Progenitor cell of endocrine pancreas (in vitro differentiated cells): ENCODE results near the gene ZNF532. TPM values are rescaled to one million over a fixed set of nuclear protein-coding genes. Genes with fewer than 3 reads are reported as not detected.
A peak's percentile ranks its signal among the peaks of the same experiment; 100 is the strongest.

Source experiments
- DNase-seq: peaks from one replicate; pipeline ENCODE4 v3.0.0; 2021; ENCODE audit warnings: low spot score; ENCODE audit not compliant: unreplicated experiment
- H3K27ac Mint-ChIP-seq: 2 replicates; pipeline ENCODE4 v1.8.0; 2021; ENCODE audit warnings: mild to moderate bottlenecking, moderate library complexity, mixed read lengths
- H3K27me3 Mint-ChIP-seq: 2 replicates; pipeline ENCODE4 v1.8.0; 2021; ENCODE audit warnings: mixed read lengths
- H3K36me3 Mint-ChIP-seq: 2 replicates; pipeline ENCODE4 v1.8.0; 2022; ENCODE audit warnings: mixed read lengths; ENCODE audit not compliant: insufficient read depth
- H3K4me1 Mint-ChIP-seq: 2 replicates; pipeline ENCODE4 v1.8.0; 2021; ENCODE audit warnings: low read depth, mixed read lengths
- H3K4me3 Mint-ChIP-seq: 2 replicates; pipeline ENCODE4 v1.8.0; 2021; ENCODE audit warnings: low read depth, mild to moderate bottlenecking, moderate library complexity, mixed read lengths
- H3K9me3 Mint-ChIP-seq: 2 replicates; pipeline ENCODE4 v1.8.0; 2021; ENCODE audit warnings: low read depth, mixed read lengths
- total RNA-seq: library from RNA; stranded (reverse); gene quantifications from 2 replicates; pipeline ENCODE4 v1.2.1, GENCODE V29; 2021
- TF ChIP-seq, protein P1 (sequence below): fragments of 200-600 bp; sonication (generic); IDR thresholded peaks from one replicate; pipeline ENCODE4 v1.5.0; 2021; ENCODE audit warnings: antibody characterized with exemption, mild to moderate bottlenecking; ENCODE audit not compliant: unreplicated experiment

The ZNF532 gene
- total RNA-seq, 1 donor from 2014 or later = 190 TPM

DNA sequence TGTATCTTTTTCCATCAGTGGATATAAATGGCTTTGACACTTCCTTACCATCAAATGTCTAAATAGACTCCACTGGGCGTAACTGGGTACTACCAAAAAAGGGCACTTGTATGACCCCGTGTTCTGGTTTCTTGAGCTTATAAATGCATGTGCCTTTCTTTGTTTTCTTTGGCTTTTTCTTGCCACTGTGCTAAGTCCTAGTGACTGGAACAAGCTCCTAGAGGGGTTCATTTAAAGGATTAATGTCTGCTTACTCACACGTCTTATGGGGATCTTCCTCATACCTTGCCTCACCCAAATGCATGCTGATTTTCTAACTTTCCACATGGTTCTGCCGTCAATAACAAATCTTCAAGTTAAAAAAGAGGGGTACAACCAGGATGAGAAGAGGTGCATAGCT is 19.8 kb upstream of the ZNF532 start:
- Mint-ChIP-seq H3K27ac (no peak overlapping the region), H3K36me3 (no peaks in the 10 kb centered on the region), H3K4me1 (peaks cover 9% of the 10 kb centered on the region), H3K9me3 (no peaks in the 10 kb centered on the region), H3K27me3 (peaks cover 18% of the 10 kb centered on the region), H3K4me3 (no peak overlapping the region)
- TF ChIP-seq, protein P1, sequence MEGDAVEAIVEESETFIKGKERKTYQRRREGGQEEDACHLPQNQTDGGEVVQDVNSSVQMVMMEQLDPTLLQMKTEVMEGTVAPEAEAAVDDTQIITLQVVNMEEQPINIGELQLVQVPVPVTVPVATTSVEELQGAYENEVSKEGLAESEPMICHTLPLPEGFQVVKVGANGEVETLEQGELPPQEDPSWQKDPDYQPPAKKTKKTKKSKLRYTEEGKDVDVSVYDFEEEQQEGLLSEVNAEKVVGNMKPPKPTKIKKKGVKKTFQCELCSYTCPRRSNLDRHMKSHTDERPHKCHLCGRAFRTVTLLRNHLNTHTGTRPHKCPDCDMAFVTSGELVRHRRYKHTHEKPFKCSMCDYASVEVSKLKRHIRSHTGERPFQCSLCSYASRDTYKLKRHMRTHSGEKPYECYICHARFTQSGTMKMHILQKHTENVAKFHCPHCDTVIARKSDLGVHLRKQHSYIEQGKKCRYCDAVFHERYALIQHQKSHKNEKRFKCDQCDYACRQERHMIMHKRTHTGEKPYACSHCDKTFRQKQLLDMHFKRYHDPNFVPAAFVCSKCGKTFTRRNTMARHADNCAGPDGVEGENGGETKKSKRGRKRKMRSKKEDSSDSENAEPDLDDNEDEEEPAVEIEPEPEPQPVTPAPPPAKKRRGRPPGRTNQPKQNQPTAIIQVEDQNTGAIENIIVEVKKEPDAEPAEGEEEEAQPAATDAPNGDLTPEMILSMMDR = no peak
- no peak for DNase-seq

DNA sequence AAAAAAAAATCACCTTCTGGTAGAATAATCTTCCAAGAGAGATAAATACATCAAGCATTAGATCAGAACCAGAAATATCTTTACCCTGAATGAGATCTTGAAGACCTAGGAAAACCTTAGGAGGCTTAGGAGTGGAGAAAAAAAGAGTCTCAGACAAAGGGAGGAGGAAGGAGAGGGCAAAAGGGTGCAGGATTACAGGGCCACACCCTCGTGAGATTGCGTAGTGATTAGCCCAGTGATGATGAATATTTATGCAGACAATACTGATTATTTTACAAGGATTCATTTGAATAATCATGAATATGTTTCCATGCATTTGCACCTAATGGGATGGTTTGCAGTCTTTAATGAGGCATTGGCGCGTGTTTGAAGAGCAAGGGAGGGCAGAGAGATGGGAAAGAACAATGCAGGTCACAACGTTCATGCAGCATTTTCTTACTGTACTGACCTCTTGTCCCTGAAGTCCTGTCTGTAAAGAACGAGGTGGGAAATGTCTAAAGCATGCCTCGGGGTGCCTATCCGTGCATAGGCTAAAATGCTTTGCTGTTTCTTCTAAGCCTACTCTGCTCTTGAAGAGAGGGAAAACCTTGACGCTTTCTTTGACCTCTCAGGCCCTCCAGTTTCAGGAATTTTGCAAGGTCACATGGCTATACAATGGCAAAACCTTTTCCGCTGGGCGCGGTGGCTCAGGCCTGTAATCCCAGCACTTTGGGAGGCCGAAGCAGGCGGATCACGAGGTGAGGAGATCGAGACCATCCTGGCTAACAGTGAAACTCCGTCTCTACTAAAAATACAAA is 18.6 kb upstream of the ZNF532 start:
- no peak for DNase-seq
- Mint-ChIP-seq H3K36me3 (no peaks in the 10 kb centered on the region), H3K4me1 (peaks cover 18% of the 10 kb centered on the region), H3K9me3 (no peaks in the 10 kb centered on the region), H3K4me3 (no peak overlapping the region), H3K27ac (no peak overlapping the region), H3K27me3 (peaks cover 14% of the 10 kb centered on the region)
- TF ChIP-seq, protein P1 = no peak

DNA sequence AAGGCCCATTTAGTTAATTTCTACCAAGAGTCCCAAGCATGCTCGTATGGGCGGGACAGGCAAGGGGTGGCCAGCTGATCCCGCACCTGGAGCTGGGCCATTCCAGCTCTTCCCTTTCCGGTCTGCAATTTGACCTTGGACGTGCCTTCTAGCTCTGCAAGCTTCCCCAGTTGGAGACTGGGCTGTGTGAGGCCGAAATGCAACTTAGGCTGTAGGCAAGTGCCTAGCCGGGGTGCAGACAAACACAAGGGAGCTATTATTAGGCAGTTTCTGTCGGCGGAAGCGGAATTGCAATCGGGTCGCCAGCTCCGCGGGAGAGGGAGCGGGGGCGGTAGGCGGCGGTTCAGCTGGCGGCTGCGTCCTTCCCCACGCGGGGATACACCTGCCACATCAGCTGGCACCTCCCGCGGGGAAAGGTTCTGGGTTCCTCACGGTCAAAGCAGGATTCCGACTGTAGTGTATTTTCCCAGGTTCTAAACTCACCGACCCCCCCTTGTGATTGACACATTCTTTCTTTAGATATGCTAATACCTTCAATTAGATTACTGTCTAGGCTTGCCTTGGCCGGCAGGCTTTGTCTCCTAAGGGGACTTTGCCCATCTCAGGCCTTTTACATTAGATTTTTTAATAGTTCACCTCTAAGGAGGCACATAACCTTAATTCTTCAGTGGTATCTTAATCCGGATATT is 17.1 kb upstream of the ZNF532 start:
- peak overlapping the region; percentile 73 for H3K4me3 Mint-ChIP-seq
- peak overlapping the region; percentile 90 for H3K27ac Mint-ChIP-seq
- DNase-seq = no peak
- no peaks in the 10 kb centered on the region for H3K9me3 Mint-ChIP-seq
- H3K4me1 Mint-ChIP-seq = peaks cover 24% of the 10 kb centered on the region
- TF ChIP-seq, protein P1 = no peak
- peaks cover 16% of the 10 kb centered on the region for H3K27me3 Mint-ChIP-seq
- H3K36me3 Mint-ChIP-seq = no peaks in the 10 kb centered on the region

DNA sequence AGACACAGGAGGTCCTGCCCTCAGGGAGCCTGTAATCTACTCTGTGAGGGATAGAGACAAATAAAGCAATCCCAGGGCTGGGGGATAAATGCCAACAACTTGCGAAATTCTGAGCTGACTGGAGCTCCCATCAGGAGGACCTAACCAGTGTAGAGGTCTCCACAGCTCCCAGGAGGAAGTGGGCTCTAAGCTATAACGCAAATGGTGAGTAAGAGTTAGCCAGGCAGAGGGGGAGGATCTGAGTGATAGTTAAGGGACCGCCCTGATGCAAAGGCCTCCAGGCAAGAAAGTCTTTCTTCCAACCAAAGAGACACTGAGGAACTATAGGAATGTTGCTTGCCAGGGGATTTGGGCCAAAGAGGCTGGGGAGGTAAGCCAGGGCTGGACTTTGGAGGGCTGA is 16.0 kb upstream of the ZNF532 start:
- H3K27ac Mint-ChIP-seq = no peak overlapping the region

More for the DNA sequence above, 16.0 kb upstream of the ZNF532 start:
- no peak for DNase-seq
- Mint-ChIP-seq H3K36me3 (no peaks in the 10 kb centered on the region), H3K9me3 (no peaks in the 10 kb centered on the region), H3K27me3 (peaks cover 16% of the 10 kb centered on the region), H3K4me3 (no peak overlapping the region), H3K4me1 (peaks cover 24% of the 10 kb centered on the region)
- TF ChIP-seq, protein P1 = no peak
